ENCODE data around the gene SHKBP1.

GRCh38 chr19:40528533-40529092 lies 48.1 kb upstream of the SHKBP1 start:
- no peak for TF ChIP-seq CTCF (IDR thresholded peaks at IDR 0.05)
- TF ChIP-seq POLR2A (IDR thresholded peaks at IDR 0.05): no peak

All from testis (tissue), 2 donors.